GM12878 (cell line): ENCODE results near the gene PRKAB1. TPM values are rescaled to one million over a fixed set of nuclear protein-coding genes. Genes with fewer than 3 reads are reported as not detected.

ENCODE experiments used
- ATAC-seq: fragments of 200-7000 bp; cut with Tn5 transposase; 3 replicates; pipeline ENCODE4 v1.9.1; 2020; ENCODE audit warnings: mild to moderate bottlenecking, moderate library complexity
- BruUV-seq: library from RNA; stranded (reverse); fragments of 400-500 nt; replicated peaks from 2 replicates; lab custom pipeline; 2021; lab: Mats Ljungman, UMichigan
- CTCF ChIA-PET: fragments of 300-600 bp; sonication (Branson Sonifier 250); formaldehyde crosslinking; extraction: SDS; loops from one replicate; lab custom pipeline; 2021; ENCODE audit warnings: inconsistent platforms; lab: Yijun Ruan, JAX
- POLR2A ChIA-PET: fragments of 350-600 bp; formaldehyde crosslinking; extraction: SDS; loops from one replicate; lab custom pipeline; 2021; ENCODE audit warnings: inconsistent platforms; lab: Charles Lee
- RAD21 ChIA-PET: fragments of 300-600 bp; sonication (Branson Sonifier 250); formaldehyde crosslinking; loops from one replicate; lab custom pipeline; 2023; ENCODE audit warnings: antibody characterized with exemption; ENCODE audit not compliant: unreplicated experiment; lab: Charles Lee
- SMC1A ChIA-PET: fragments of 300-600 bp; sonication (Branson Sonifier 250); formaldehyde crosslinking; loops from one replicate; lab custom pipeline; 2023; ENCODE audit not compliant: unreplicated experiment, uncharacterized antibody; lab: Charles Lee
- DNase-seq: peaks from one replicate; pipeline ENCODE4 v3.0.0-alpha.2; 2011; ENCODE audit warnings: low read depth, low spot score
- FAIRE-seq: peaks from 3 replicates; lab custom pipeline; 2011; peaks lifted over from hg19 to GRCh38; lab: Jason Lieb, UNC
- H2AFZ ChIP-seq: 2 replicates; pipeline ENCODE4 v1.6.0; 2011; ENCODE audit warnings: low read depth, low read length, control low read depth; ENCODE audit not compliant: control insufficient read depth
- H3K27ac ChIP-seq: 2 replicates; pipeline ENCODE4 v1.5.1; 2011; ENCODE audit warnings: control low read depth; ENCODE audit not compliant: control insufficient read depth, insufficient read depth
- H3K27me3 ChIP-seq, 2 experiments: replicated peaks in 1 of 2; 2 replicates each; pipeline versions ENCODE4 v1.6.0 to v1.6.1; 2011; ENCODE audit warnings: low read length in 1 of 2; ENCODE audit not compliant: control insufficient read depth in 2 of 2, insufficient read depth in 2 of 2
- H3K36me3 ChIP-seq, 2 experiments: 2 replicates each; pipeline ENCODE4 v1.5.1; 2011; ENCODE audit warnings: low read length in 1 of 2; ENCODE audit not compliant: control insufficient read depth in 2 of 2, insufficient read depth in 2 of 2
- H3K4me1 ChIP-seq: 2 replicates; pipeline ENCODE4 v1.6.1; 2011; ENCODE audit warnings: mild to moderate bottlenecking, low read length, moderate library complexity, mixed read lengths; ENCODE audit not compliant: control insufficient read depth, insufficient read depth
- H3K4me2 ChIP-seq: 2 replicates; pipeline ENCODE4 v1.6.0; 2011; ENCODE audit warnings: control low read depth; ENCODE audit not compliant: control insufficient read depth, insufficient read depth
- H3K4me3 ChIP-seq: fragments of 200-600 bp; sonication (generic); 2 replicates; pipeline ENCODE4 v1.5.1; 2016
- H3K79me2 ChIP-seq: 2 replicates; pipeline ENCODE4 v1.6.0; 2011; ENCODE audit warnings: low read length; ENCODE audit not compliant: control insufficient read depth, insufficient read depth
- H3K9ac ChIP-seq: 2 replicates; pipeline ENCODE4 v1.8.0; 2011; ENCODE audit warnings: low read length, control low read depth, mixed read lengths; ENCODE audit not compliant: control insufficient read depth, insufficient read depth
- H3K9me3 ChIP-seq: replicated peaks from 3 replicates; pipeline ENCODE4 v1.5.1; 2011; ENCODE audit warnings: mild to moderate bottlenecking, low read length; ENCODE audit not compliant: control insufficient read depth, insufficient read depth
- H4K20me1 ChIP-seq: 2 replicates; pipeline ENCODE4 v1.6.0; 2011; ENCODE audit not compliant: control insufficient read depth, insufficient read depth
- EGR1 ChIP-seq, 2 experiments: IDR thresholded peaks; 1 replicate in 1 of 2; 2 replicates in 1 of 2; pipeline ENCODE4 v1.6.1; 2011 to 2012; ENCODE audit warnings: low read depth in 2 of 2, low read length in 2 of 2, borderline replicate concordance in 1 of 2, mild to moderate bottlenecking in 1 of 2, moderate library complexity in 1 of 2
- MEF2A ChIP-seq: IDR thresholded peaks from 2 replicates; pipeline ENCODE4 v1.6.1; 2011; ENCODE audit warnings: low read depth, mild to moderate bottlenecking, low read length, moderate library complexity; ENCODE audit not compliant: insufficient read depth
- MTA2 ChIP-seq: fragments of 450-650 bp; IDR thresholded peaks from 2 replicates; pipeline ENCODE4 v1.6.1; 2016; ENCODE audit warnings: low read depth, mild to moderate bottlenecking, moderate library complexity
- POU2F2 ChIP-seq: IDR thresholded peaks from 3 replicates; pipeline ENCODE4 v1.6.1; 2011; ENCODE audit warnings: low read depth, mild to moderate bottlenecking, low read length, borderline replicate concordance
- RAD51 ChIP-seq: fragments of 450-650 bp; IDR thresholded peaks from 2 replicates; pipeline ENCODE4 v1.6.1; 2016; ENCODE audit warnings: moderate library complexity, mild to moderate bottlenecking, inconsistent platforms
- SMAD1 ChIP-seq: fragments of 450-650 bp; IDR thresholded peaks from 2 replicates; pipeline ENCODE4 v1.6.1; 2018; ENCODE audit warnings: mild to moderate bottlenecking, low read depth; ENCODE audit not compliant: partially characterized antibody
- SUPT20H ChIP-seq: IDR thresholded peaks from 2 replicates; pipeline ENCODE4 v1.6.1; 2011; ENCODE audit warnings: low read depth, mild to moderate bottlenecking, low read length, moderate library complexity, borderline replicate concordance; ENCODE audit not compliant: control insufficient read depth
- TCF3 ChIP-seq: IDR thresholded peaks from 2 replicates; pipeline ENCODE4 v1.6.1; 2012; ENCODE audit warnings: low read depth, mild to moderate bottlenecking, low read length, borderline replicate concordance; ENCODE audit not compliant: insufficient read depth
- YY1 ChIP-seq: IDR thresholded peaks from 2 replicates; pipeline ENCODE4 v1.6.1; 2011; ENCODE audit warnings: low read depth, mild to moderate bottlenecking, low read length
- ZBED1 ChIP-seq: IDR thresholded peaks from 2 replicates; pipeline ENCODE4 v1.6.1; 2016; ENCODE audit warnings: borderline replicate concordance
- ZNF592 ChIP-seq: fragments of 450-650 bp; IDR thresholded peaks from 2 replicates; pipeline ENCODE4 v1.6.1; 2017; ENCODE audit warnings: mild to moderate bottlenecking, moderate library complexity
- WGBS: methylation state at CpG from one replicate; pipeline ENCODE4 v1.1.6; 2016; ENCODE audit warnings: low lambda C conversion rate; ENCODE audit not compliant: insufficient replicate concordance, insufficient coverage; ENCODE audit errors: missing lambda C conversion rate; 5-methylcytosine and 5-hydroxymethylcytosine counted together
- in situ Hi-C: fragments of 300-500 bp; cut with MboI; formaldehyde crosslinking; loops from 9 replicates; pipeline ENCODE4 v1.14.3; 2018; ENCODE audit warnings: mixed read lengths
- intact Hi-C: fragments of 100-400 bp; cut with micrococcal nuclease; formaldehyde crosslinking; loops from one replicate; pipeline ENCODE4 v1.14.2; 2022; ENCODE audit not compliant: unreplicated experiment
- polyA plus RNA-seq, 11 experiments: library from polyadenylated mRNA; depleted of rRNA in 4 of 11; unstranded in 6 of 11; stranded (reverse) in 5 of 11; fragments of >200 nt; fragmentation: Nextera tagmentation in 4 of 11; fragmentation: Illumina TruSeq in 1 of 11; extraction: Ambion mirVana in 4 of 11; extraction: Trizol in 1 of 11; gene quantifications; 1 replicate in 1 of 11; 2 replicates in 10 of 11; pipeline versions ENCODE4 v1.2.1 to v1.2.3, GENCODE V29; 2011 to 2016; ENCODE audit warnings: inconsistent platforms in 2 of 11, missing spikeins in 2 of 11, low read depth in 1 of 11
- total RNA-seq, 4 experiments: library from RNA; depleted of rRNA in 3 of 4; stranded (reverse); fragments of >200 nt in 3 of 4; fragmentation: Illumina TruSeq in 1 of 4; extraction: Trizol in 1 of 4; gene quantifications; 2 replicates each; pipeline versions ENCODE4 v1.2.1 to v1.2.3, GENCODE V29; 2013 to 2021
- TF ChIP-seq, protein P1 (sequence below): IDR thresholded peaks from 2 replicates; pipeline ENCODE4 v1.6.1; 2011; ENCODE audit warnings: low read depth, low read length, improper control_type of control experiment, borderline replicate concordance
- TF ChIP-seq, protein P2 (sequence below): fragments of 450-650 bp; IDR thresholded peaks from 2 replicates; pipeline ENCODE4 v1.6.1; 2017; ENCODE audit warnings: mild to moderate bottlenecking, low read depth, inconsistent platforms; ENCODE audit not compliant: poor library complexity, severe bottlenecking
- TF ChIP-seq, protein P3 (sequence below): fragments of 150-350 bp; IDR thresholded peaks from 2 replicates; pipeline ENCODE4 v1.6.1; 2016; ENCODE audit warnings: low read depth, low read length

PRKAB1 gene
- total and polyA plus RNA-seq, 10 of the 15 experiments (the other 5 are each of a cell fraction or from before 2014, with no cell fraction given), result 24.6 to 85.0 (median 50.6) TPM

GRCh38 chr12:119624966-119625365, 43.0 kb upstream of the PRKAB1 start:
- ATAC-seq (no peak), DNase-seq (no peak), FAIRE-seq (no peak)
- intact Hi-C loops (no loop called here), in situ Hi-C loops (no loop called here)
- Histone ChIP-seq H2AFZ (no peak overlapping the region), H3K27me3 (no peaks in the 10 kb centered on the region; a peak in 1 of 4 replicates), H3K4me2 (no peak overlapping the region), H3K9me3 (no peaks in the 10 kb centered on the region), H4K20me1 (no peaks in the 10 kb centered on the region), H3K4me3 (no peak overlapping the region), H3K9ac (no peak overlapping the region), H3K4me1 (no peaks in the 10 kb centered on the region), H3K79me2 (no peaks in the 10 kb centered on the region), H3K27ac (no peak overlapping the region), H3K36me3 (no peaks in the 10 kb centered on the region)
- CTCF ChIA-PET, result interaction anchor here (1.1 kb wide), 1 partner anchor 27 kb away, joined by 3 read pairs; no protein-coding TSS in a partner anchor
- RAD21 ChIA-PET, result no interaction called here
- BruUV-seq, result no TSS peak
- 69% methylated on average over 4 of the region's 4 CpGs for WGBS
- SMC1A ChIA-PET, result no interaction called here
- POLR2A ChIA-PET, result no interaction called here
- TF ChIP-seq MTA2, result no peak
- TF ChIP-seq, protein P1, sequence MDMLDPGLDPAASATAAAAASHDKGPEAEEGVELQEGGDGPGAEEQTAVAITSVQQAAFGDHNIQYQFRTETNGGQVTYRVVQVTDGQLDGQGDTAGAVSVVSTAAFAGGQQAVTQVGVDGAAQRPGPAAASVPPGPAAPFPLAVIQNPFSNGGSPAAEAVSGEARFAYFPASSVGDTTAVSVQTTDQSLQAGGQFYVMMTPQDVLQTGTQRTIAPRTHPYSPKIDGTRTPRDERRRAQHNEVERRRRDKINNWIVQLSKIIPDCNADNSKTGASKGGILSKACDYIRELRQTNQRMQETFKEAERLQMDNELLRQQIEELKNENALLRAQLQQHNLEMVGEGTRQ, result no peak
- no peak for TF ChIP-seq EGR1 (IDR thresholded peaks at IDR 0.05; ENCODE audit: borderline replicate concordance in 1 of 2, low read depth in 2 of 2, low read length in 2 of 2)
- no peak for TF ChIP-seq ZNF592
- TF ChIP-seq, protein P2, sequence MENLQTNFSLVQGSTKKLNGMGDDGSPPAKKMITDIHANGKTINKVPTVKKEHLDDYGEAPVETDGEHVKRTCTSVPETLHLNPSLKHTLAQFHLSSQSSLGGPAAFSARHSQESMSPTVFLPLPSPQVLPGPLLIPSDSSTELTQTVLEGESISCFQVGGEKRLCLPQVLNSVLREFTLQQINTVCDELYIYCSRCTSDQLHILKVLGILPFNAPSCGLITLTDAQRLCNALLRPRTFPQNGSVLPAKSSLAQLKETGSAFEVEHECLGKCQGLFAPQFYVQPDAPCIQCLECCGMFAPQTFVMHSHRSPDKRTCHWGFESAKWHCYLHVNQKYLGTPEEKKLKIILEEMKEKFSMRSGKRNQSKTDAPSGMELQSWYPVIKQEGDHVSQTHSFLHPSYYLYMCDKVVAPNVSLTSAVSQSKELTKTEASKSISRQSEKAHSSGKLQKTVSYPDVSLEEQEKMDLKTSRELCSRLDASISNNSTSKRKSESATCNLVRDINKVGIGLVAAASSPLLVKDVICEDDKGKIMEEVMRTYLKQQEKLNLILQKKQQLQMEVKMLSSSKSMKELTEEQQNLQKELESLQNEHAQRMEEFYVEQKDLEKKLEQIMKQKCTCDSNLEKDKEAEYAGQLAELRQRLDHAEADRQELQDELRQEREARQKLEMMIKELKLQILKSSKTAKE, result no peak
- TF ChIP-seq TCF3, result no peak
- TF ChIP-seq MEF2A, result no peak
- no peak for TF ChIP-seq RAD51
- no peak for TF ChIP-seq SUPT20H
- TF ChIP-seq SMAD1, result no peak
- TF ChIP-seq, protein P3, sequence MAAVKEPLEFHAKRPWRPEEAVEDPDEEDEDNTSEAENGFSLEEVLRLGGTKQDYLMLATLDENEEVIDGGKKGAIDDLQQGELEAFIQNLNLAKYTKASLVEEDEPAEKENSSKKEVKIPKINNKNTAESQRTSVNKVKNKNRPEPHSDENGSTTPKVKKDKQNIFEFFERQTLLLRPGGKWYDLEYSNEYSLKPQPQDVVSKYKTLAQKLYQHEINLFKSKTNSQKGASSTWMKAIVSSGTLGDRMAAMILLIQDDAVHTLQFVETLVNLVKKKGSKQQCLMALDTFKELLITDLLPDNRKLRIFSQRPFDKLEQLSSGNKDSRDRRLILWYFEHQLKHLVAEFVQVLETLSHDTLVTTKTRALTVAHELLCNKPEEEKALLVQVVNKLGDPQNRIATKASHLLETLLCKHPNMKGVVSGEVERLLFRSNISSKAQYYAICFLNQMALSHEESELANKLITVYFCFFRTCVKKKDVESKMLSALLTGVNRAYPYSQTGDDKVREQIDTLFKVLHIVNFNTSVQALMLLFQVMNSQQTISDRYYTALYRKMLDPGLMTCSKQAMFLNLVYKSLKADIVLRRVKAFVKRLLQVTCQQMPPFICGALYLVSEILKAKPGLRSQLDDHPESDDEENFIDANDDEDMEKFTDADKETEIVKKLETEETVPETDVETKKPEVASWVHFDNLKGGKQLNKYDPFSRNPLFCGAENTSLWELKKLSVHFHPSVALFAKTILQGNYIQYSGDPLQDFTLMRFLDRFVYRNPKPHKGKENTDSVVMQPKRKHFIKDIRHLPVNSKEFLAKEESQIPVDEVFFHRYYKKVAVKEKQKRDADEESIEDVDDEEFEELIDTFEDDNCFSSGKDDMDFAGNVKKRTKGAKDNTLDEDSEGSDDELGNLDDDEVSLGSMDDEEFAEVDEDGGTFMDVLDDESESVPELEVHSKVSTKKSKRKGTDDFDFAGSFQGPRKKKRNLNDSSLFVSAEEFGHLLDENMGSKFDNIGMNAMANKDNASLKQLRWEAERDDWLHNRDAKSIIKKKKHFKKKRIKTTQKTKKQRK, result no peak
- no peak for TF ChIP-seq ZBED1
- no peak for TF ChIP-seq YY1
- TF ChIP-seq POU2F2, result no peak
